Astrocyte of the cerebellum (primary cell): ENCODE results near the gene TRABD2B.

Experiments used
- DNase-seq: peaks from one replicate; pipeline ENCODE4 v3.0.0-alpha.2; 2011; ENCODE audit warnings: low read depth
- H3K4me3 ChIP-seq: 2 replicates; pipeline ENCODE4 v1.5.1; 2011; ENCODE audit warnings: mild to moderate bottlenecking, low read depth, low read length, moderate library complexity
- in situ Hi-C: cut with HindIII; loops from 2 replicates; pipeline ENCODE4 v1.10.0; 2017; ENCODE audit warnings: low sequenced_read_pairs
- TF ChIP-seq, protein P1 (sequence below): IDR thresholded peaks from 2 replicates; pipeline ENCODE4 v1.5.1; 2012; ENCODE audit warnings: low read length, low read depth, moderate library complexity, mild to moderate bottlenecking; ENCODE audit errors: missing control alignments

Gene TRABD2B

DNA sequence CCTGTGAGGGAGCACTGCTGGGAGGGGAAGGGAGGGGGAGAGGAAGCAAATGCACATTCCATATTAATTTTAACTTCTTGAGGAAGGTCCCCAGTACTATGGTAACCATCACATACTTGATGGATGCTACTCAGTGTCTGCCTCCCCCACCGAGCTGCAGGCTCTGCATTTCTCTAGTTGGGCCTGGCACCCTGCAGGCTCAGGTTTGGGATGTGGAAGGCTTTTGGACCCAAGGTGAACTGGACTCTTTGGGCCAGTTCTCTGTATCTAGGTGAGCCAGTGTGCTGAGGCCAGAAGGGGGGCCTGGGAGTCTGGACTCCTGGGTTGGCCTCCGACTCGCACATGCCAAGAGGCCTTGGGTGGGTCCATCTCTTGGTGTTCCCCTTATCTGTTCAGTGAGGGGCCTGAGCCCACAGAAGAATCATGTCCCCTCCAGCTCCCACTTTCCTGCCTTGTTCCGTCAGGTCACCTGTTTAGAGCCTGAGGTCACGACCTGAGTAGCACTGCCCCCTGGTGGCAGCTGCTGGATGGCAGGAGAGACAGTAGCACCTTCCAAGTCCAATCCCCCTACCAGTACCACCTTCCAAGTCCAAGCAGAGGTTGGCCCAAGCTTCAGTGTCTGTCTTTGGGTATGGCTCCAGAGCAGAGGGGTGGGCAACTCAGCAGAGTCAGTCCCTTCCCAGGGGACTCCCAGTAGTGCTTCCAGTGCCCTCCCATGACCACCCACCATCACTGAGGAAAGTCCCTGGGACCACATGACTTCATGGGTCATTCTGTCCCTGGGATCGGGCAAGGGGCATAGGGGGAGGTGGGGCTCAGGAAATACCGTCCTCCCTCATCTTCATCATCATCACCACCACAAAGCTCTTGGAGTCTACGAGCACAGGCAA lies 241.8 kb downstream of the TRABD2B start:
- no peak for DNase-seq
- no peak overlapping the region for H3K4me3 ChIP-seq
- in situ Hi-C loops = no loop called here
- TF ChIP-seq, protein P1, sequence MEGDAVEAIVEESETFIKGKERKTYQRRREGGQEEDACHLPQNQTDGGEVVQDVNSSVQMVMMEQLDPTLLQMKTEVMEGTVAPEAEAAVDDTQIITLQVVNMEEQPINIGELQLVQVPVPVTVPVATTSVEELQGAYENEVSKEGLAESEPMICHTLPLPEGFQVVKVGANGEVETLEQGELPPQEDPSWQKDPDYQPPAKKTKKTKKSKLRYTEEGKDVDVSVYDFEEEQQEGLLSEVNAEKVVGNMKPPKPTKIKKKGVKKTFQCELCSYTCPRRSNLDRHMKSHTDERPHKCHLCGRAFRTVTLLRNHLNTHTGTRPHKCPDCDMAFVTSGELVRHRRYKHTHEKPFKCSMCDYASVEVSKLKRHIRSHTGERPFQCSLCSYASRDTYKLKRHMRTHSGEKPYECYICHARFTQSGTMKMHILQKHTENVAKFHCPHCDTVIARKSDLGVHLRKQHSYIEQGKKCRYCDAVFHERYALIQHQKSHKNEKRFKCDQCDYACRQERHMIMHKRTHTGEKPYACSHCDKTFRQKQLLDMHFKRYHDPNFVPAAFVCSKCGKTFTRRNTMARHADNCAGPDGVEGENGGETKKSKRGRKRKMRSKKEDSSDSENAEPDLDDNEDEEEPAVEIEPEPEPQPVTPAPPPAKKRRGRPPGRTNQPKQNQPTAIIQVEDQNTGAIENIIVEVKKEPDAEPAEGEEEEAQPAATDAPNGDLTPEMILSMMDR = peak; percentile 22

DNA sequence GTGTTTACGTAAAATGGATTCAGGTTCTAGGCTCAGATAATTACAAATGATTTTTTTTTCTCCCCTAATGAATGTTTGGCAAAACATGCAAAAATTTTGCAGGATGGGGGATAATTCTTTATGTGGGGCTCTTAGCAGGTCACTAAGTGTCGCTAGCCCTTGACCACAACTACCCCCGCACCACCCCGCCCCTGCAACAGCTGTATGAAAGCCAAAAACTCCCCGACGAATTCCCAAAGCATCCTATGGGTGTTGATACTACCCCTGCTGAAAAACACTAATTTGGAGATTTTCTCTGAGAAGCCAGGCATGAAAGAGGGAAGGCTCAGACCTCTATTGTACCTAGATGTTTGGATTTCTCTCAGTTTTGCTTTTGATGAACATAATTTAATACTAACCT lies 243.0 kb downstream of the TRABD2B start:
- in situ Hi-C loops = no loop called here
- TF ChIP-seq, protein P1 = no peak
- no peak overlapping the region for H3K4me3 ChIP-seq
- DNase-seq = no peak

DNA sequence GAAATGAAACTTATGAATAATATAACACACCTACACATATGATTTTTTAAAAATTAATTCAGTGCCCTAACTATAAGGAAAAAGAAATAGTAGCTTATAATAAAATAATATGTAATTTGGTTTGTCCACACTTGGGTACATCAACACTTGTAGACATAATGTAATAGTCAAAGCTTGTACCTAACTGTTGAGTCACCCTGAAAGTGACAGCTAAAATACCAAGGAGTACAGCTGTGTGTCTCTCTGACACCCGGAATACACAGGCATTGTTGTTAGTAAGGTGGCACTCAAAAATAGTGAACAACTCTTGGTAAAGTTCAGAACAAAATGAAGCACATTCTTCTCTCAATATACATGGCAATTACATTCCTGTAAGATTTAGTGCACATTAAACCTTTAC lies 243.4 kb downstream of the TRABD2B start:
- in situ Hi-C loops = no loop called here
- DNase-seq = no peak
- H3K4me3 ChIP-seq = no peak overlapping the region
- TF ChIP-seq, protein P1 = no peak

DNA sequence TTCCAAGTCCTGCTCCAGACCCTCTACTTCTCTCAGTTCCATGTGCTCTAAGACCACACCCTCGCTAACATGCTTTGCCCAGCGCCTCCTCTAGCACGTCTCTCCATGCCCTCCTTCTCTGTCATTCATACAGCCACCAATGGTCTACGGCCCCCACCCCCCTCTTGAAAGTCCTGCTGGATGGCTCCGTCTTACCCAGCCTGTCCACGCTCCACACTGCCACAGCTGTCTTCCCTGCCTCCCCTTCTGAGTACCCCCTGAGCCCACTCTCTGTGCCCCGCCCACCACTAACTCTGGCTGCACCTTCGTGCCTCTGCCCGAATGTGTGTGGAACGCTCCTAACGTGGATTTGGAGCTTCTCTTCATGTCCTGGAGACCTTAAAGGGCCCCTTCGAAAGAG lies 244.6 kb downstream of the TRABD2B start:
- in situ Hi-C loops = no loop called here

DNA sequence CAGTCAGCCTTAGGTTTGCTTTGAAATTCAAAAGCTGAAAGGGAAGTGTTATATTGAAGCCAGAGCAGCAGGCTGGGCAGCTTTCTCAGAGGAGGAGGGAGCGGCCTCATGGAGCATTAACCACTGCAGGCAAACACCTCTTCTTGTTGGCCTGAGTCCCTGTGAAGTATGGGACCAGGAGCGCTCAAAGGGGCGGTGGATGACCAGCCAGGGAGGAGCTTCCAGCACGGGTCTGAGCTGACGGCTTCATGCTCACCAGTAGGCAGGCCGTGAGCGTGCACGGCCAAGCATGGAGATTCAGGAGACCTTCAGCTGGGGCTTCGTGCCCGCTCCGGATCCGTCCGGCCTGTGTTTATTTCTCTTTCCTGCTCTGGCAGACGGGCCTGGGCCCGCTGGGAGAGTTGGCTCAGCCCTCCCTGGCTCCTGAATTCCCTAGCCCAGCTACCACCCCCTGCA lies 245.2 kb downstream of the TRABD2B start:
- in situ Hi-C loops = no loop called here
- TF ChIP-seq, protein P1 = no peak
- DNase-seq = no peak
- no peak overlapping the region for H3K4me3 ChIP-seq

More for the DNA sequence above, 244.6 kb downstream of the TRABD2B start:
- no peak for DNase-seq
- H3K4me3 ChIP-seq = no peak overlapping the region
- TF ChIP-seq, protein P1 = no peak

DNA sequence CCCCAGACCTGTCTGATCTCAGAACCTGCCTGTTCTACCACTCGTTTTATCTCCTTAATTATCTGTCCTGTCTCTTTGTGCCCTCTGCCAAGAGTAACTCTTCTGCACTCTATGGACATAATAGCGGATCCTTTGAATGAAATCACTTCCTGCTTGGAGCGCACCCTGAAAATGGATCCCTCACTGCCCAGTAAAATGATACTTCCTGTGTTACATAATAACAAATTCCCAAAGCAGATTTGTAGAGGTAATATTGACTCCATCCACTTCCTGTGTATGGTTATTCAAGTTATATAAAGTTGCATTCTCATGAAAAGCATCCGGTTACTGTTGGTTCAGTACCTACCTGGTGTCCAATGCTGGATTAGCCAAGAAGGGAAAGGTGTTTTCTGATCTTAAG lies 246.0 kb downstream of the TRABD2B start:
- in situ Hi-C loops = no loop called here
- TF ChIP-seq, protein P1 = no peak
- no peak for DNase-seq

More for the DNA sequence above, 246.0 kb downstream of the TRABD2B start:
- no peak overlapping the region for H3K4me3 ChIP-seq
